HepG2 (cell line): Measurements from ENCODE around the gene FAIM. TPM values are rescaled to one million over a fixed set of nuclear protein-coding genes. Genes with fewer than 3 reads are reported as not detected.

Source experiments
- ATAC-seq: fragments of 200-7000 bp; cut with Tn5 transposase; 3 replicates; pipeline ENCODE4 v1.9.1; 2020; ENCODE audit warnings: mild to moderate bottlenecking, moderate library complexity
- BruUV-seq: library from RNA; stranded (reverse); fragments of 400-500 nt; replicated peaks from 2 replicates; lab custom pipeline; 2021; lab: Mats Ljungman, UMichigan
- CTCF ChIA-PET: fragments of 300-600 bp; formaldehyde crosslinking; extraction: SDS; loops from one replicate; lab custom pipeline; 2021; ENCODE audit warnings: low total read pairs, inconsistent platforms, low intra/inter-chr PET ratio; lab: Yijun Ruan, JAX
- POLR2A ChIA-PET: fragments of 350-600 bp; sonication (Branson Sonifier 250); formaldehyde crosslinking; loops from one replicate; lab custom pipeline; 2020; ENCODE audit warnings: antibody characterized with exemption, inconsistent platforms; lab: Yijun Ruan, JAX
- DNase-seq: peaks from one replicate; pipeline ENCODE4 v3.0.0-alpha.2; 2015; ENCODE audit warnings: low spot score
- FAIRE-seq: peaks from 3 replicates; lab custom pipeline; 2011; peaks lifted over from hg19 to GRCh38; lab: Jason Lieb, UNC
- H2AFZ ChIP-seq: one replicate; pipeline ENCODE4 v1.6.1; 2011; ENCODE audit warnings: low read length, inconsistent platforms
- H3K27ac ChIP-seq: fragments of 300-600 bp; 3 replicates; pipeline ENCODE4 v1.8.0; 2011; ENCODE audit warnings: mixed run types, mild to moderate bottlenecking, mixed read lengths, low read length, inconsistent platforms; ENCODE audit not compliant: insufficient read depth; ENCODE audit errors: extremely low read length
- H3K27me3 ChIP-seq, 2 experiments: fragments of 200-600 bp in 1 of 2; 2 replicates in 1 of 2; 3 replicates in 1 of 2; pipeline versions ENCODE4 v1.6.0 to v1.8.0; 2011; ENCODE audit warnings: low read length in 2 of 2, mild to moderate bottlenecking in 2 of 2, moderate library complexity in 2 of 2, inconsistent platforms in 1 of 2; ENCODE audit not compliant: insufficient read depth in 2 of 2, control insufficient read depth in 1 of 2
- H3K36me3 ChIP-seq, 2 experiments: fragments of 200-600 bp in 1 of 2; replicated peaks in 1 of 2; 2 replicates in 1 of 2; 3 replicates in 1 of 2; pipeline versions ENCODE4 v1.5.1 to v1.8.0; 2011; ENCODE audit warnings: low read length in 2 of 2, inconsistent platforms in 1 of 2; ENCODE audit not compliant: insufficient read depth in 2 of 2, control insufficient read depth in 1 of 2
- H3K4me1 ChIP-seq: 2 replicates; pipeline ENCODE4 v1.5.1; 2012; ENCODE audit warnings: low read length, inconsistent platforms; ENCODE audit not compliant: insufficient read depth
- H3K4me2 ChIP-seq: 2 replicates; pipeline ENCODE4 v1.6.0; 2011; ENCODE audit warnings: low read depth, low read length, inconsistent platforms
- H3K4me3 ChIP-seq, 3 experiments: fragments of 200-600 bp in 1 of 3; sonication (generic), shearing (Covaris generic) in 1 of 3; replicated peaks in 1 of 3; 2 replicates each; pipeline ENCODE4 v1.5.1; 2011 to 2016; ENCODE audit warnings: low read length in 3 of 3, inconsistent platforms in 2 of 3, low read depth in 2 of 3, mild to moderate bottlenecking in 2 of 3, control low read depth in 1 of 3, mixed read lengths in 1 of 3; ENCODE audit not compliant: insufficient read depth in 1 of 3
- H3K79me2 ChIP-seq: one replicate; pipeline ENCODE4 v1.6.1; 2011; ENCODE audit warnings: low read length, inconsistent platforms; ENCODE audit not compliant: insufficient read depth
- H3K9ac ChIP-seq: 2 replicates; pipeline ENCODE4 v1.6.0; 2011; ENCODE audit warnings: mild to moderate bottlenecking, low read depth, low read length, inconsistent platforms; ENCODE audit not compliant: insufficient read depth
- H3K9me3 ChIP-seq: 2 replicates; pipeline ENCODE4 v1.5.1; 2012; ENCODE audit warnings: mild to moderate bottlenecking, low read length
- H4K20me1 ChIP-seq: 2 replicates; pipeline ENCODE4 v1.6.0; 2011; ENCODE audit warnings: inconsistent platforms, mild to moderate bottlenecking, low read length, moderate library complexity; ENCODE audit not compliant: insufficient read depth
- DPF2 ChIP-seq: sonication (generic); formaldehyde crosslinking; IDR thresholded peaks from 2 replicates; pipeline ENCODE4 v1.4.0; 2020; ENCODE audit warnings: mild to moderate bottlenecking, low read depth, missing genetic modification reagents, borderline replicate concordance
- ELF1 ChIP-seq: sonication (generic); formaldehyde crosslinking; IDR thresholded peaks from 2 replicates; pipeline ENCODE4 v1.4.0; 2020; ENCODE audit warnings: missing genetic modification reagents
- KLF16 ChIP-seq, 2 experiments: sonication (generic) in 1 of 2; formaldehyde crosslinking in 1 of 2; IDR thresholded peaks; 2 replicates each; pipeline versions ENCODE4 v1.6.1 to v1.8.0; 2016 to 2023; ENCODE audit warnings: missing genetic modification reagents in 2 of 2, missing compliant biosample characterization in 1 of 2
- MIER2 ChIP-seq: IDR thresholded peaks from 2 replicates; pipeline ENCODE4 v1.6.1; 2016; ENCODE audit warnings: missing biosample characterization, missing genetic modification reagents
- NCOR1 ChIP-seq: fragments of 200-600 bp; sonication (generic); IDR thresholded peaks from 2 replicates; pipeline ENCODE4 v1.7.0; 2017; ENCODE audit warnings: antibody characterized with exemption, low read length, borderline replicate concordance
- ZNF629 ChIP-seq: sonication (generic); formaldehyde crosslinking; conservative IDR thresholded peaks from 2 replicates; pipeline ENCODE4 v1.5.0; 2020; ENCODE audit warnings: missing genetic modification reagents
- in situ Hi-C: cut with HindIII; loops from 2 replicates; pipeline ENCODE4 v1.10.0; 2017; ENCODE audit warnings: low pct_unique_long_range_greater_than_20kb; ENCODE audit not compliant: extremely low pct_ligation_motif_present
- intact Hi-C: fragments of 100-400 bp; cut with micrococcal nuclease; formaldehyde crosslinking; loops from one replicate; pipeline ENCODE4 v1.10.0; 2022; ENCODE audit not compliant: unreplicated experiment
- polyA plus RNA-seq, 8 experiments: library from polyadenylated mRNA; depleted of rRNA in 3 of 8; stranded (reverse) in 7 of 8; unstranded in 1 of 8; fragments of >200 nt; fragmentation: Illumina TruSeq in 4 of 8; extraction: Trizol in 4 of 8; gene quantifications; 2 replicates each; pipeline versions ENCODE4 v1.2.1 to v1.2.3, GENCODE V29; 2011 to 2016; ENCODE audit warnings: low read depth in 4 of 8, missing spikeins in 1 of 8, mixed read lengths in 1 of 8; ENCODE audit not compliant: insufficient read depth in 1 of 8
- total RNA-seq, 5 experiments: library from RNA; depleted of rRNA; stranded (reverse); fragments of >200 nt; fragmentation: Illumina TruSeq; extraction: Trizol; gene quantifications; 2 replicates each; pipeline ENCODE4 v1.2.3, GENCODE V29; 2016; ENCODE audit warnings: low read depth in 1 of 5
- TF ChIP-seq, protein P1 (sequence below): sonication (generic); formaldehyde crosslinking; IDR thresholded peaks from 2 replicates; pipeline ENCODE4 v1.4.0; 2020; ENCODE audit warnings: mild to moderate bottlenecking, missing genetic modification reagents
- TF ChIP-seq, protein P2 (sequence below): sonication (generic); formaldehyde crosslinking; IDR thresholded peaks from 2 replicates; pipeline ENCODE4 v1.4.0; 2020; ENCODE audit warnings: missing genetic modification reagents, borderline replicate concordance

The FAIM gene
- total and polyA plus RNA-seq, 2 of the 13 experiments (the other 11 are each of a cell fraction or from before 2014, with no cell fraction given), result 4.3 to 25.8 TPM

DNA sequence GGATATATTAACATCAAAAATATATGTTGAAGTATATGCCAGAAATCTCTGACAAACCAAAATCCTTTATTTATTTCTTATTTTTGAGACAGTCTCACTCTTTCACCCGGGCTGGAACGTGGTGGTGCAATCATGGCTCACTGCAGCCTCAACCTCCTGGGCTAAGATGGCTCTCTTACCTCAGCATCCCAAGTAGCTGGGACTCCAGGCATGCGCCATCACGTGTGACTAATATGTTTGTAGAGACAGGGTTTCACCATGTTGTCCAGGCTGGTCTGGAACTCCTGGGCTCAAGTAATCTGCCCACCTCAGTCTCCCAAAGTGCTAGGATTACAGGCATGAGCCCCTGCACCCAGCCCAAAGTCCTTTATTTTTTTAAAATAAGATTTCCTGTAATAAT lies 11.9 kb downstream of the FAIM start (continued):
- TF ChIP-seq, protein P1, sequence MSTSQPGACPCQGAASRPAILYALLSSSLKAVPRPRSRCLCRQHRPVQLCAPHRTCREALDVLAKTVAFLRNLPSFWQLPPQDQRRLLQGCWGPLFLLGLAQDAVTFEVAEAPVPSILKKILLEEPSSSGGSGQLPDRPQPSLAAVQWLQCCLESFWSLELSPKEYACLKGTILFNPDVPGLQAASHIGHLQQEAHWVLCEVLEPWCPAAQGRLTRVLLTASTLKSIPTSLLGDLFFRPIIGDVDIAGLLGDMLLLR (CRISPR knock-in tag), result no peak
- TF ChIP-seq DPF2 (CRISPR knock-in tag), result no peak
- no peak for TF ChIP-seq KLF16 (CRISPR knock-in tag; IDR thresholded peaks at IDR 0.05)
- TF ChIP-seq NCOR1, result no peak
- TF ChIP-seq, protein P2, sequence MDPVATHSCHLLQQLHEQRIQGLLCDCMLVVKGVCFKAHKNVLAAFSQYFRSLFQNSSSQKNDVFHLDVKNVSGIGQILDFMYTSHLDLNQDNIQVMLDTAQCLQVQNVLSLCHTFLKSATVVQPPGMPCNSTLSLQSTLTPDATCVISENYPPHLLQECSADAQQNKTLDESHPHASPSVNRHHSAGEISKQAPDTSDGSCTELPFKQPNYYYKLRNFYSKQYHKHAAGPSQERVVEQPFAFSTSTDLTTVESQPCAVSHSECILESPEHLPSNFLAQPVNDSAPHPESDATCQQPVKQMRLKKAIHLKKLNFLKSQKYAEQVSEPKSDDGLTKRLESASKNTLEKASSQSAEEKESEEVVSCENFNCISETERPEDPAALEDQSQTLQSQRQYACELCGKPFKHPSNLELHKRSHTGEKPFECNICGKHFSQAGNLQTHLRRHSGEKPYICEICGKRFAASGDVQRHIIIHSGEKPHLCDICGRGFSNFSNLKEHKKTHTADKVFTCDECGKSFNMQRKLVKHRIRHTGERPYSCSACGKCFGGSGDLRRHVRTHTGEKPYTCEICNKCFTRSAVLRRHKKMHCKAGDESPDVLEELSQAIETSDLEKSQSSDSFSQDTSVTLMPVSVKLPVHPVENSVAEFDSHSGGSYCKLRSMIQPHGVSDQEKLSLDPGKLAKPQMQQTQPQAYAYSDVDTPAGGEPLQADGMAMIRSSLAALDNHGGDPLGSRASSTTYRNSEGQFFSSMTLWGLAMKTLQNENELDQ (CRISPR knock-in tag), result no peak
- TF ChIP-seq, all 625 proteins: peak for 0

DNA sequence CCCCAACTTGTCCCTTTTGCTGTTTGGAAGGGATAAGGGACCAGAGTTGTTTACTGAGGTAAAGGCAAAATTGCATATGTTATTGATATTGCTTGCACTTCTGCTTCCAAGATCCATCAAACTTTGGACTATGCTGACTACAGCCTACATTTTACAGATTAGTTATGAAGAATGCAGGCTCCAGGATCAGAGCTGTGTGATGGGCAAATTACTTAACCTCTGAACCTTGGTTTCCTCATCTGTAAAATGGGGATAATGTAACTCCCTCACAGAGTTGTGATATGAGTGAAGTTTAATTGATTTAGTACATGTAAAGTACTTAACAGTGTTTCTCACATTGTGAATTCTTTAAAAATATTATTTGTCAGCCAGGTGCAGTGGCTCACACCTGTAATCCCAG lies 15.9 kb downstream of the FAIM start:
- no peak for FAIRE-seq

More for the DNA sequence above, 15.9 kb downstream of the FAIM start:
- Histone ChIP-seq H3K79me2 (no peaks in the 10 kb centered on the region), H3K4me2 (no peak overlapping the region), H3K36me3 (peaks cover 0 to 2% of the 10 kb centered on the region in 2 experiments; a peak in 1 of 5 replicates), H4K20me1 (no peaks in the 10 kb centered on the region), H3K9ac (no peak overlapping the region)
- DNase-seq (no peak), ATAC-seq (no peak)
- POLR2A ChIA-PET, result no interaction called here
- no peak for TF ChIP-seq ELF1 (CRISPR knock-in tag)
- TF ChIP-seq ZNF629, result peak; percentile 85
- TF ChIP-seq MIER2 (CRISPR knock-in tag), result no peak
- TF ChIP-seq, all 625 proteins: peak for 1
- Histone ChIP-seq H3K27ac (no peak overlapping the region), H3K27me3 (no peaks in the 10 kb centered on the region; a peak in 1 of 5 replicates), H3K4me3 (no peak overlapping the region), H2AFZ (no peak overlapping the region), H3K9me3 (no peaks in the 10 kb centered on the region), H3K4me1 (no peaks in the 10 kb centered on the region)
- CTCF ChIA-PET, result no interaction called here
- intact Hi-C loops, result no loop called here
- in situ Hi-C loops, result no loop called here
- no TSS peak for BruUV-seq
